Amygdala (tissue), 56 donors: ENCODE measurements around the gene KBTBD13.
"Not testable (repeated sequence)": the region's sequence is repeated elsewhere in the genome, so short reads cannot be mapped to it uniquely, and the experiment has no call there.

Source experiments
- DNase-seq, 56 donors: peaks; one replicate each; lab custom pipeline; 2025; lab: John Stamatoyannopoulos, UW

The KBTBD13 gene

DNA sequence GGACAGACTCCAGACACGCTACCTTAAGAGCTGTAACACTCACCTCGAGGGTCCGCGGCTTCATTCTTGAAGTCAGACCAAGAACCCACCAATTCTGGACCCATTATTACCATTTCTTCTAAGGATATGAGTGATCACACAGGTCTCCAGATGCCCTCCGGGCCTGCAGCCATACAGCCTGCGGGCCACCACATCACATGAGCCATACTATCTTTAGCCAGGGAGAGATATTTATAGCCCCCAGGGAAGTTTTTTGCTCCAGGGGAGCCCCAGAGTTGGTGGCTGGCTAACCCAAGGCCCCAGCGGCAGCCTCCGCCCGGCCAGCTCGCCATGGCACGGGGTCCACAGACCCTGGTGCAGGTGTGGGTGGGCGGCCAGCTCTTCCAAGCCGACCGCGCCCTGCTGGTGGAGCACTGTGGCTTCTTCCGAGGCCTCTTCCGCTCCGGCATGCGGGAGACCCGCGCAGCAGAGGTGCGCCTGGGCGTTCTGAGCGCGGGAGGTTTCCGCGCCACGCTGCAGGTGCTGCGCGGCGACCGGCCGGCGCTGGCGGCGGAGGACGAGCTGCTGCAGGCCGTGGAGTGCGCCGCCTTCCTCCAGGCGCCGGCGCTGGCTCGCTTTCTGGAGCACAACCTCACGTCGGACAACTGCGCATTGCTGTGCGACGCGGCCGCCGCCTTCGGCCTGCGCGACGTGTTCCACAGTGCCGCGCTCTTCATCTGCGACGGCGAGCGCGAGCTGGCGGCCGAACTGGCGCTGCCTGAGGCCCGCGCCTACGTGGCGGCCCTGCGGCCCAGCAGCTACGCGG, at the start of gene KBTBD13:
Gene KBTBD13, plus strand, starts transcription at position 261 of the 805 bp plus-strand sequence. Its CDS starts 70 bp downstream, at position 331.
- DNase-seq: no peak

DNA sequence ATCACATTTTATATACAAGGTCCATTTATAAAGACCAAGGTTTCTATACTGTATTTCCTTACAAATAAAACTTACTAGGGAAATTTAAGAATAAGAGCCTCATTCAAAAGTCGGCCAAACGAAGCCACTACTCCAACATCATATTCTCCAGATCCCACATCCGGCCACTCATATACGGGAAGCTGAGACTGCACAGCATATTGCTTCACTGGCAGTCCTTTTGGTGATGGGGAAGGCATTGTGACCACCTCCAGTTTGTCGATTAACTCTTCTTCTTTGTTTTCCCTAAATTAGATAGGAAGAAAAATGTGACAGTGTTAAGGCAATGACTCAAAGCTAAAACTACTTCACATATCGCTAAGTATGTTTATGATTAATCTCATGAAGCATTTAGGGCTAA, 49.8 kb upstream of the KBTBD13 start:
- no peak for DNase-seq

DNA sequence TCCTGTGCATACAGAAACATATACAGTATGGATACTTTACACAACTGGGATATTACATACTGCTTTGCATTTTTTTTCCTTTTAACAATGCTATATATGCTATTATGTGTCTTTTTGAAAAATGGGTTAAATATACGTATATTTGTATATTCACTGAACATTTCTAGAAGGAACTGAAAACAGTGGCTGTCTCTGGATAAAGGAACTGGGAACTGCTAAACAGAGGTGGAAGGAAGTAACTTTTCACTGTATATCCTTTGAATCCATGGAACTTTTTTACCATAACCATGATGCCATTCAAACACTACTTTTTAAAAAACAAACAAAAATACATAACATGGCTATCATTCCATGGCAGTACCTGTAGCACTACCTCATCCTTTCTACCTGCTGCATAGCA, 49.0 kb upstream of the KBTBD13 start:
- no peak for DNase-seq

DNA sequence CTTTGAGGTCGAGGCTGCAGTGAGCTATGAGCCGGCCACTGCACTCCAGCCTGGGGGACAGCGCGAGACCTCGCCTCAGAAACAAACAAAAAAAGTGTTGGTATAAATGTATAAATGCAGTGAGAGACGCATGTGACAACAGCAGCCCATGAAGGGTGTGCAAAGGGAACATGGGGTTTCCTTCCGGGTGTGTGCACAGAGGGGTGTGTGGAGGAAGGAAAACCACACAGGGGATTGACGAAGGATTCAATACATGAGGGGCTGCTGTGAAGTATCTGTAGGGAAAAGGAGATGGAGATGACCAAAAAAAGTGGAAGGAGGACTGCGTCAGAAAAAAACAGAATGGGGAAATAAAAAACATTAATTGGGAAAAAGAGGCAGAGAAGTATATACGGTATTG, 48.2 kb upstream of the KBTBD13 start:
- no peak for DNase-seq

DNA sequence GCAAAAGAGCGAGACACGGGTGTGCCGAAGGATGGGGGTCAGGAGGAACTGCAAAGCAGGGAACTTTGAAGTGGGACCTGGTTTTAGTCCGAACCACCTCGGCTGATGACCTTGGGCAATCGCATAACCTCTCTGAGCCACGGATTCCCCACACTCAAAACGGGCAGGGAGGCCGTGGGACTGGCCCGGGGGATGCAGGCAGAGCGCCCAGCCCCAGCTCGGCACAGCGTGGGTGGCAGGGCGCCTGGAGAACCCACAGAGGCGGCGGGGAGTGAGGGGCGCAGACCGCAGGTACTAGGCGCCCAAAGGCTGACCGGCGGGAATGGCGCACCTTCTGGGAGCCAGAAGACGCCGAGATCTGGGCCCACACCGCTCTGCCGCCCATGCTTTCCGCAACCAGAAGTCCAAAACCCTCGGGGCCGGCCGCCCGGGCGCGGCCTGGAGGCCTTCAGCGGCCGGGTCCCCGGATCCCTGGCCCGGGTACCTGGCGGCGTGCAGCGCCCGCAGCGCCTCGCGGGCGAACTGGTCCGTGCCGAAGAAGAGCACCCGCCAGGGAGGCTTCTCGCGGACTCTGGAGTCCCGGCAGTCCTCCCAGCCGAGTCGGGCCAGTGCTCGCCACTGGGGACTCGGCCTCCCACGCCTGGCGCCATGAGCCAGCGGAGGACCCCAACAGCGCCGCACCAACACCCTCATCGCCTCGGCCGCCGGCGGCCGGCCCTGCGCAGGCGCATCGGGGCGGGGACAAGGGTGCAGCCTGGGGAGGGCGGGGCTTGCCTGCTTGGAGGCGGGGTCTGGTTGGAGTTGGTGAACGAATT, 47.4 kb upstream of the KBTBD13 start, which contains the start of gene MTFMT:
Gene MTFMT, minus strand, starts transcription at position 719 of the 815 bp plus-strand sequence. Its CDS starts 26 bp downstream, at position 693.
- peak; percentile 20 to 92 (median 82) for DNase-seq

DNA sequence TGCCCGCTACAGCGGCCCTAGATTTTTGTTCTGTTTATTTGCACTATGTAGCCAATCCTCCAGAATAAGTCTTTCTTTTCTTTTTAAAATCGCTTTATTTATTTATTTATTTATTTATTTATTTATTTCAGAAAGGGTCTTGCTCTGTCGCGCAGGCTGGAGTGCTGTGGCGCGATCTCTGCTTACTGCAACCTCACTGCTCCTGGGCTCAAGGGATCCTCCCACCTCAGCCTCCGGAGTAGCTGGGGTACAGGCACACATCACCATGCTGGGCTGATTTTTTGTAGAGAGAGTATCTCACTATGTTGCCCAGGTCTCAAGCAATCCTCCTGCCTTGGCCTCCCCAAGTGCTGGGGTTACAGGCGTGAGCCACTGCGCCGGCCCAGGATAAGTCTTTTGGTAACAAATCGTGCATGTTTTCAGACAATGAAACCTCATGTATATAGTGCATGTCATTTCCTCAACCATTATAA, 46.8 kb upstream of the KBTBD13 start:
- DNase-seq: peak in 1 of 56 donors; percentile 37

DNA sequence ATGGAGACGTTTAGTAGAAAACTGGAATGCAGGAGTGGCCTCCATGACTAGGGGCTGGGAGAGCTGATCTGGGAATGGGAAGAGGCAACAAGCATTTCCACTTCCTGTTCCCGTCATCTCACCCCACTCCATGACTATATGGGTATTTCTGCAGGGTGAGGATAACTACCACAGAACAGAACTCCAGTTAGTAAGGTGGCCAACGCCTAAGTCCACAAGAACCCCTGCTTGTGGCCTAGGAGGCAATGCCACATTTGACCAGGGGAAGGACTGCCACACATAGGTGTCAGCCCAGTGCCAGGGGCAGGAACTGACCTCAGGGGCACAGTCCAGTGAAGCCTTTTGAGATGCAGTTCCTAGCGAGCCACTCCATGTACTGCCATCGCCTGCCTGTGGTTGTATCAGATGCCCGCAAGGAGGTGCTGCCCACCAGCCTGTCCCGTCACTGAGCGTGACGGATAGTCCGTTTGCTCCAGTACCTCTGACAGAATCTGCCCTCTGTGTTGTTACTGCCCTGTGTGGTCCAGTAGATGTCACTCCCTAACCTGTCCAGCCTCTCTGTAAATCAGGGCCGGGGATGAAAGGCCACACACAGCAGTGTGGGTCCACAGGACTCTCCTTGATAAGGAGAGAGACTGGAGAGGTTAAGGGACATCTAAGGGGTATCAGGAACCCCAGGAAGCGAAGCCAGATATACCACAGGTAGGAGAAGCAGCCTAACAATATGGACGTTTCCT, 43.6 kb upstream of the KBTBD13 start:
- peak in 22 of 56 donors; percentile 5 to 64 (median 28) for DNase-seq

DNA sequence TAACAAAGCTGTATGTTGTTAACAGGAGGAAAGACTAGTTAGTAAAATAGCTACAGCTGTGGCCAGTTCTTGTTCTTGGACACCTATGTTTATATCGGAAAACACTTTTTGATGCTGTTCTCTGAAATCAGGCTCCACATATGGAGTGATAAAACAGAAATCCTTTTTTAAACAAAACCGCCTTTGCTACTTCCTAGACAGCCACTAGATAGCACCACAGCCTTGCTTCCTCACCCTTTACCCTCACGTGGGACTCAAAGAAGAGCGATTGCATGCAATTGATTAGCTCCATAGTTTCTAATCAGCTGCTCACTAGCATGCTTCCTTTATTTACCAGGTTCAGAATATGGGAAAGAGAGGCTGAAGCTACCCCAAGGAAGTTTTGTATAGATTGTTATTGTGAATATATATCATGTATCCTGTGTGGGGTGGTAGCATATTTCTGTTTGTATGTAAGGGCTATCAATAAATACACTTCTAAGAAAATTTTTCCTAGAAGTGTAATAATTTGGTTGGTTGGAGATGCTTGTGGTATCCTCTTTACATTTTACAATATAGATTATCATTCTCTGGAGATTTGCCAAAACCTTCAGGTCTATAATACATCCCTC, 42.8 kb upstream of the KBTBD13 start:
- DNase-seq: peak in 4 of 56 donors; percentile 3 to 40 (median 22)

DNA sequence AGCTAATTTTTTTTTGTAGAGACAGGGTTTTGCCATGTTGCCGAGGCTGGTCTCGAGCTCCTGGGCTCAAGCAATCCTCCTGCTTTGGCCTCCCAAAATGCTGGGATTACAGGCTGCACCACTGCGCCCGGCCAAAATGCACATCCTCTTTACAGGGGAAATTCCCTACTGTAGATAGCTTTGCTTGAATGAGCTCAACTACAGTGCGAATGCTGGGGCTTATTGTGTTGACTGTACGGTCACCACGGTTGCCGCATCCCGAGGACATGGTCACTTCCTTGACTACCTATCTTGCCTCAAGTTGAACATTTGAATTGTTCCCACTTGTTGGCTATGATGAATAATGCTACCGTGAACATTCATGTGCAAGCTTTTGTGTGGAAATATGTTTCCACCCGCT, 41.8 kb upstream of the KBTBD13 start:
- no peak for DNase-seq

DNA sequence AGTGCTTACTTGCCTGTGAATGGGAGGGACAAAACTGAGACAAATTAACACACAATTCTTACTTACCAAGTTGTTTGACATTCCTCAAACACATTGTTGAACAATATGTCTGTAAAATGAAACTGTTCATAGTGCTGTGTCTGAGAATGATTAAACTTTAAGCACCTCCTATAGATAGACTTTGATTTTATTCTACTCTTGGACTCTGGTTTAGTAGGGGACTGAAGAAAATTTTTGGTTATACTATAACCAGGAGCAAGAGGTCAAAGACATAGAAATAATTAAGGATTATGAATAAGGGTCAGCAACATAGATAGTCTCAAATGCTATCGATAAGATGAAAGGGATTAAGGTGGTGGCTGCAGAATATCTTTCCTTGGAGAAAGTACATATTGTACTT, 39.2 kb upstream of the KBTBD13 start:
- DNase-seq: no peak

DNA sequence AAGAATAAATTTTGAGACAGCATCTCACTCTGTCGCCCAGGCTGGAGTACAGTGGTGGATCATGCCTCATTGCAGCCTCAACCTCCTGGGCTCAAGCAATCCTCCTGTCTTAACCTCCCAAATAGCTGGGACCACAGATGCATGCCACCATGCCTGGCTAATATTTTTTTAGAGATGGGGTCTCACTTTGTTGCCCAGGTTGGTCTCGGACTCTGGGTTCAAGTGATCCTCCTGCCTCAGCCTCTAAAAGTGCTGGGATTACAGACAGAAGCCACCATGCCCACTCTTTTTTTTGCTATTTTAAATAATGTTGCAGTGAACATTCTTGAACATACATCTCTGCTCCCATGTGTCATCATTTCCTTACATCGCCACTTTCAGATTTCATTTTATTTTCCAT, 38.1 kb upstream of the KBTBD13 start:
- no peak for DNase-seq

DNA sequence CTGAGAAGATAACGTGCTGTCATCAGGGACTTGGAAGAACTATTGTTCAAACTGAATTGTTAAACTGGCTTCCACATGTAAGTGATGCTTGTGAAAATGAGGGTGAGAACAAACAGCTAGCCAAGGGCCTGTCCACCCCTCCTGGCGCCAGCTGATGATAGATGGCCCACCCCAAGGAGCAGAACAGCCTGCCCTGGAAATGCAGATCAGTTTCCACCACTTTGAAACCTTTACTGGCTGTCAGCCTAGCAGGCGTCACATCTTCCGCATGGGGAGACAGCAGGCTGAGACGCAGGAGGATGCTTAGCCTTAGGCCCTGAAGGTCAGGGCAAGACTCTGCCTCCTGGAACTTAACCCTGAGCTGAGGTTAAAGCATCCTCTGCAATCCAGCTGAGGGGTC, 37.7 kb upstream of the KBTBD13 start:
- no peak for DNase-seq

DNA sequence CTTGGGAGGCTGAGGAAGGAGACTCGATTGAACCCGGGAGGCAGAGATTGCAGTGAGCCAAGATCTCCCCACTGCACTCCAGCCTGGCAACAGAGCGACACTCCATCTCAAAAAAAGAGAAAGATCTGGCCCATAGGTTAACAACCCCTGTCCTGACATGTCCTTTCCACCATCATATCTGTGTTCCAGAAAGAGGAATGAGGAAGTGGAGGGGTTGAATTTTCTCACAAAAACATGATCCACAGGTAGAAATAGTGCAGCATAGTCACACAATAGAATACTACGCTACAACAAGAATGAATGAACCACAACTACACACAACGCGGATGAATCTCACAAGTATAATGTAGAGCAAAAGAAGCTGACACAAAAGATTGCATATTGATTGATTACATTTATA, 36.1 kb upstream of the KBTBD13 start:
- DNase-seq: no peak

DNA sequence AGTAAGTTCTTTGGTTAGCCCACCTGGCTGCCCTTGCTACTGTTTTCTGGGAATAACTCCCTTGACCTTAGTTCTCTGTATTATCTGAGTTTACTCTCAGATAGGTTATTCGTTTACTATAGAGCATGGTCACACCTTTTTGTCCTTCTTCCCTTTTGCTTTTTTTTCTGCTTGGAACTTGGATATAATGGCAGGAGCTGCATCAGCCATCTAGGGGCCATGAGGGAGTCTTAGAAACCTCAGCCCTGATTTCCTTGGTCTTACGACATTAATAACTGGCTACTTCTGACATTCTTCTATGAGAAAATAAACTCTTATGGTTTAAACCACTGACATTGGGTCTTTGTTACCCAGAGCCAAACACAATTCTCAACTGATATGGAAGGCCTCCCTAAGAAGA, 34.8 kb upstream of the KBTBD13 start:
- no peak for DNase-seq

DNA sequence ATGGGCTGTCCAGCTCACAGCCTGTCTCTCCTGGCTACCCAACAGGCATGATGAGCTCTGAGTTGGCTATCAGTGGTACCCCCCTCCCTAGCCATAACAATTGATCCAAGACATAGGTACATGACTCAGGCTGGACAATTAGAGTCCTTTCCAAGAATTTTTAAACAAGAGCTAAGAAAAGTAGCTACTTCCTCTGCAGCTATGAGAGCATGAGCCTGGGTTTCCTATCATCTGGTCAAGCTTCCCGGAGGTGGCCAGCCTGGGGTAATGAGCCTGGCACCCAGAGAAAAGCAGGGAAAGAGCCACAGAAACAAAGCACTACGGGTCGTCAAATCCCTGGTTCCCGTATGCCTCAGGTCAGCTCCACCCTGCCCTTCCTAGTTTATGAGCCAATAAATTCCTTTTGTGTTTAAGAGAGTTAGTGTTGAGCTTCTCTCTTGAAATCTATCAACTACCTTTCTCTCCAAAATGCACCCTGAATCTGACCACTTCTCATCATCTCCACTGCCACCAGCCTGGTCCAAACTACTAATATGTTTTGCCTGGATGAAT, 33.7 kb upstream of the KBTBD13 start:
- no peak for DNase-seq

DNA sequence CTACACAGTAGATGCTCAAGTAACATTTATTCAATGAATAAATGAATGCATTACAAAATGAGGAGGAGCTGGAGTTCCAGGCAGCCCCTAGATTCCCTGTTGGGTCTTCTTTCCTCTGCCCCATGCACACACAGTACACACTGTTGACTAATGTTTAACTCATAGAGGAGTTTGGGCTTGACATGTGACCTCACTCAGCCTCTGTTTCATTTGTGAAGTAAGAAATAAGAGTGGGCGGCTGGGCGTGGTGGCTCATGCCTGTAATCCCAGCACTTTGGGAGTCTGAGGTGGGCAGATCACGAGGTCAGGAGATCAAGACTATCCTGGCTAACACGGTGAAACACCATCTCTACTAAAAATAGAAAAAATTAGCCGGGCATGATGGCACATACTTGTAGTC, 32.3 kb upstream of the KBTBD13 start:
- not testable (repeated sequence) for DNase-seq

DNA sequence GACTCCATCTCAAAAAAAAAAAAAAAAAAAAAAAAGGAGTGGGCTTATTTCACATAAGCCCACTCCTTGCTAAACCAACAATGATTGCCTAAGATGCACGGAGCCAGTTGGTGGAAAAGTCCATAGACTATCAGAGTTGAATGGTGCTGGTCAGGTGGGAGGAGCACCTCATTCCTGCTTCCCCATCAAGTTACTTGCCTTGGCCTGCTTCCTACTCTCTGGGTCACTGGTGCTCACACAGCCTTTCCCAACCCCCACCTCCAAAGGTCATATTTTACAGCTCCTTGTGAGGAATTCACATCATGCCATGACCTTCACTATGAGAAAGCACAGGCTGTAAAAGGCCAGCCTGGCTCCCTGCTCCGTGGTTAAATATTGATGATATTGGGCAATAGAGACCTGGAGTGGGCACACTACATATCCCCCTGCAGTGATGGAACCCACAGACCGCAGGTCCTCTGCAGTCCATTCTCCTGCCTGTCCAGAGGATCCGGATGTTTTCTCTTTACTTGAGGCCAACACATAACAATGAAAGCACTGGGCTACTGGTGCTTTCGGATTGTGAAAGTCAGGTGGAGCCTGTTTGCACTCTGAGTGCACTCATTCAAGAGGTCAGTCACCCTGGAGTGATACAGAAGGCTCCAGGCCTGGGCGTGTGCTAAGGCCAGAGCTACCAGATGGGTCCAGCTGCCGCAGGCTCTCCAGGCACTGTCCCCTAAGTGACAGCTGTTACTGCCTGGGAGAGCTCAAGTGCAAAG, 31.6 kb upstream of the KBTBD13 start, which contains the start of gene SLC51B:
Gene SLC51B, plus strand, starts transcription at position 664 of the 758 bp plus-strand sequence. CDS start 4,618 bp downstream, outside the sequence.
- no peak for DNase-seq

DNA sequence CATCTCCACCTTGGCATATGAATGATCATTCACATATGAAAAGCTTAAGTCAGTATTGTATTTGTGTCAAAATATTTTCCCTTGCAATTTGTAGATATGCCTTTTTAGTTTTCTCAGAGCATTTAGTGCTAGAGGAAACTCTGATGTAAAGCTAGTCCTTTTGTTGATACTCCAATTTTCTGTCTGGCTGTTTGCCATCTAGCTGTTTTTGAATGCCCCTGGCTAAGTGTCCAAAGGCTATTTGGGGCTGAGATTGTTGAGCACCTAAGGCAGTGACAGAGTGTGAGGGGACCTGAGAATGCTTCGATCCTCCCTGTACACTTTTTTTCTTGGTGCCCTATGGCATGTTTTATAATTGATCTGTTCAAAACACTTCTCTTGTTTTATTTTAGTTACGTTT, 28.3 kb upstream of the KBTBD13 start:
- DNase-seq: no peak

DNA sequence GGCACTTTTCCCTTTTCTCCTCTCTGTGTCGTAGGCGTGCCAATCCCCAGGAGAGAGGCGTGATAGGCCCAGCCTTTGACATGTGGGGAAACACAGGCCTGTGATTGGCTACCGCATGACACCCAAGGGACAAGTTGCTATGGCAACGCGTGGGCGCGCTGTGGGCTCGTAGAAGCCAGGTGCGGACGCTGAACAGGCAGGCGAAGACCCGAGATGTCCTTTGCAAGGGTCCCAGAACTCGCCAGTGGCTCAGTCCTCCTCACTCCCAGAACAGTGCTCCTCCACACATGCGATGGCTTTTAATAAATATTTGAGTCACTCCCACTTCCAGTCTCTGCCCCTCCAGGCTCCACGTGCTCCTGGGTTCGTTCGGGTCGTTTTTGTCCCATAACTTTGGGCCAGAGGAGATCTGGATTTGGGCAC, 27.1 kb upstream of the KBTBD13 start:
- peak in 54 of 56 donors; percentile 43 to 96 (median 83) for DNase-seq
